Right atrium auricular region (tissue), 2 donors: ENCODE results near the gene PFDN1. TPM values are rescaled to one million over a fixed set of nuclear protein-coding genes. Genes with fewer than 3 reads are reported as not detected.

ENCODE experiments used
- DNase-seq: peaks from one replicate; pipeline ENCODE4 v3.0.0-alpha.2; 2019; ENCODE audit warnings: low spot score
- H3K27ac ChIP-seq, 2 donors: fragments of 200-600 bp; sonication (generic); 1 replicate in 1 of 2; 2 replicates in 1 of 2; pipeline ENCODE4 v1.5.1; 2016 to 2019
- H3K27me3 ChIP-seq, 2 donors: fragments of 200-600 bp; sonication (generic); one replicate each; pipeline versions ENCODE4 v1.5.1 to v1.6.0; 2017 to 2019
- H3K36me3 ChIP-seq: fragments of 200-600 bp; sonication (generic); one replicate; pipeline ENCODE4 v1.5.1; 2016
- H3K4me1 ChIP-seq, 2 donors: fragments of 200-600 bp; sonication (generic); one replicate each; pipeline versions ENCODE4 v1.5.1 to v1.6.0; 2017 to 2019
- H3K4me3 ChIP-seq, 2 donors: fragments of 200-600 bp; sonication (generic); 1 replicate in 1 of 2; 2 replicates in 1 of 2; pipeline ENCODE4 v1.5.1; 2017 to 2019; ENCODE audit warnings: mild to moderate bottlenecking in 1 of 2, moderate library complexity in 1 of 2
- H3K9me3 ChIP-seq, 2 donors: fragments of 200-600 bp; sonication (generic); one replicate each; pipeline ENCODE4 v1.5.1; 2019
- CTCF ChIP-seq, 2 donors: fragments of 200-600 bp; sonication (generic); IDR thresholded peaks; one replicate each; pipeline ENCODE4 v1.5.1; 2019; ENCODE audit warnings: antibody characterized with exemption in 2 of 2
- total RNA-seq, 2 donors: library from RNA; depleted of rRNA; stranded (reverse); fragments of >200 nt; gene quantifications; one replicate each; pipeline ENCODE4 v1.1.0, GENCODE V29; 2016

PFDN1 gene
- total RNA-seq, 2 donors from 2014 or later, result 80.4 to 123 TPM

GRCh38 chr5:140261403-140262171 lies 41.3 kb downstream of the PFDN1 start:
- H3K27ac ChIP-seq, result peak overlapping the region; percentile 77 to 84
- H3K4me3 ChIP-seq, result no peak overlapping the region
- H3K4me1 ChIP-seq, result peaks cover 0 to 32% of the 10 kb centered on the region in 2 donors
- no peaks in the 10 kb centered on the region for H3K9me3 ChIP-seq
- peak; percentile 92 for DNase-seq
- peak in 1 of 2 donors; percentile 30 for TF ChIP-seq CTCF (IDR thresholded peaks at IDR 0.05)
- H3K36me3 ChIP-seq, result no peaks in the 10 kb centered on the region
- no peaks in the 10 kb centered on the region for H3K27me3 ChIP-seq

- no peak overlapping the region for H3K4me3 ChIP-seq
- no peak for TF ChIP-seq CTCF (IDR thresholded peaks at IDR 0.05)
- peak overlapping the region; percentile 77 to 84 for H3K27ac ChIP-seq
- H3K36me3 ChIP-seq, result no peaks in the 10 kb centered on the region
- DNase-seq, result no peak
- H3K9me3 ChIP-seq, result no peaks in the 10 kb centered on the region
- H3K4me1 ChIP-seq, result peaks cover 0 to 26% of the 10 kb centered on the region in 2 donors
- H3K27me3 ChIP-seq, result no peaks in the 10 kb centered on the region
Observed at GRCh38 chr5:140260089-140260656, 42.7 kb downstream of the PFDN1 start.

GRCh38 chr5:140259500-140259899 lies 43.4 kb downstream of the PFDN1 start:
- Histone ChIP-seq H3K4me3 (no peak overlapping the region), H3K27me3 (no peaks in the 10 kb centered on the region), H3K36me3 (no peaks in the 10 kb centered on the region), H3K27ac (no peak overlapping the region), H3K4me1 (peaks cover 0 to 28% of the 10 kb centered on the region in 2 donors), H3K9me3 (no peaks in the 10 kb centered on the region)
- no peak for TF ChIP-seq CTCF (IDR thresholded peaks at IDR 0.05)
- no peak for DNase-seq

GRCh38 chr5:140258873-140259272 lies 44.0 kb downstream of the PFDN1 start:
- H3K27ac ChIP-seq, result no peak overlapping the region
- peaks cover 0 to 34% of the 10 kb centered on the region in 2 donors for H3K4me1 ChIP-seq
- TF ChIP-seq CTCF (IDR thresholded peaks at IDR 0.05), result no peak
- no peaks in the 10 kb centered on the region for H3K36me3 ChIP-seq
- H3K4me3 ChIP-seq, result no peak overlapping the region
- DNase-seq, result no peak
- H3K9me3 ChIP-seq, result no peaks in the 10 kb centered on the region
- no peaks in the 10 kb centered on the region for H3K27me3 ChIP-seq

- H3K4me1 ChIP-seq, result peaks cover 0 to 42% of the 10 kb centered on the region in 2 donors
- no peak for DNase-seq
- no peak for TF ChIP-seq CTCF (IDR thresholded peaks at IDR 0.05)
- H3K27ac ChIP-seq, result no peak overlapping the region
- H3K36me3 ChIP-seq, result no peaks in the 10 kb centered on the region
- no peak overlapping the region for H3K4me3 ChIP-seq
- no peaks in the 10 kb centered on the region for H3K27me3 ChIP-seq
- no peaks in the 10 kb centered on the region for H3K9me3 ChIP-seq
Observed at GRCh38 chr5:140258016-140258415, 44.9 kb downstream of the PFDN1 start.
